Epidermal melanocyte (primary cell): ENCODE results near the gene SH2B2.
"Not testable (repeated sequence)": the region's sequence is repeated elsewhere in the genome, so short reads cannot be mapped to it uniquely, and the experiment has no call there.

ENCODE experiments used
- DNase-seq: peaks from one replicate; pipeline ENCODE4 v3.0.0; 2011; ENCODE audit warnings: low spot score; ENCODE audit not compliant: insufficient read length

SH2B2 gene

GRCh38 chr7:102305414-102306268 lies 19.0 kb downstream of the SH2B2 start:
- DNase-seq, result no peak

- DNase-seq, result no peak
Observed at GRCh38 chr7:102306916-102307677, 20.4 kb downstream of the SH2B2 start.

GRCh38 chr7:102310414-102310815 lies 23.7 kb downstream of the SH2B2 start:
- no peak for DNase-seq

- no peak for DNase-seq
Observed at GRCh38 chr7:102312317-102312716, 25.6 kb downstream of the SH2B2 start.

- DNase-seq, result no peak
Observed at GRCh38 chr7:102313997-102314780, 27.5 kb downstream of the SH2B2 start.

GRCh38 chr7:102317231-102318059 lies 30.8 kb downstream of the SH2B2 start:
- no peak for DNase-seq

GRCh38 chr7:102318482-102318971 lies 31.9 kb downstream of the SH2B2 start:
- no peak for DNase-seq

- DNase-seq, result no peak
Observed at GRCh38 chr7:102319671-102320070, 33.0 kb downstream of the SH2B2 start.

- no peak for DNase-seq
Observed at GRCh38 chr7:102320181-102320580, 33.5 kb downstream of the SH2B2 start.

- DNase-seq, result no peak
Observed at GRCh38 chr7:102320601-102321350, 34.1 kb downstream of the SH2B2 start.

- DNase-seq, result no peak
Observed at GRCh38 chr7:102321351-102322201, 34.9 kb downstream of the SH2B2 start.

- no peak for DNase-seq
Observed at GRCh38 chr7:102322202-102322715, 35.6 kb downstream of the SH2B2 start.

GRCh38 chr7:102323914-102324195 lies 37.2 kb downstream of the SH2B2 start:
- DNase-seq, result peak; percentile 5

- peak; percentile 8 for DNase-seq
Observed at GRCh38 chr7:102325106-102325505, 38.4 kb downstream of the SH2B2 start.

- DNase-seq, result no peak
Observed at GRCh38 chr7:102326157-102326889, 39.7 kb downstream of the SH2B2 start.

- DNase-seq, result not testable (repeated sequence)
Observed at GRCh38 chr7:102327183-102327582, 40.5 kb downstream of the SH2B2 start.

- DNase-seq, result not testable (repeated sequence)
Observed at GRCh38 chr7:102328863-102329262, 42.2 kb downstream of the SH2B2 start.

- not testable (repeated sequence) for DNase-seq
Observed at GRCh38 chr7:102329366-102329765, 42.7 kb downstream of the SH2B2 start.
